ENCODE results near the gene EPHA7.

- TF ChIP-seq, protein P1, sequence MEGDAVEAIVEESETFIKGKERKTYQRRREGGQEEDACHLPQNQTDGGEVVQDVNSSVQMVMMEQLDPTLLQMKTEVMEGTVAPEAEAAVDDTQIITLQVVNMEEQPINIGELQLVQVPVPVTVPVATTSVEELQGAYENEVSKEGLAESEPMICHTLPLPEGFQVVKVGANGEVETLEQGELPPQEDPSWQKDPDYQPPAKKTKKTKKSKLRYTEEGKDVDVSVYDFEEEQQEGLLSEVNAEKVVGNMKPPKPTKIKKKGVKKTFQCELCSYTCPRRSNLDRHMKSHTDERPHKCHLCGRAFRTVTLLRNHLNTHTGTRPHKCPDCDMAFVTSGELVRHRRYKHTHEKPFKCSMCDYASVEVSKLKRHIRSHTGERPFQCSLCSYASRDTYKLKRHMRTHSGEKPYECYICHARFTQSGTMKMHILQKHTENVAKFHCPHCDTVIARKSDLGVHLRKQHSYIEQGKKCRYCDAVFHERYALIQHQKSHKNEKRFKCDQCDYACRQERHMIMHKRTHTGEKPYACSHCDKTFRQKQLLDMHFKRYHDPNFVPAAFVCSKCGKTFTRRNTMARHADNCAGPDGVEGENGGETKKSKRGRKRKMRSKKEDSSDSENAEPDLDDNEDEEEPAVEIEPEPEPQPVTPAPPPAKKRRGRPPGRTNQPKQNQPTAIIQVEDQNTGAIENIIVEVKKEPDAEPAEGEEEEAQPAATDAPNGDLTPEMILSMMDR (IDR thresholded peaks at IDR 0.05 in 4 of 5, conservative IDR thresholded peaks at IDR 0.05 in 1 of 5): no peak
- TF ChIP-seq POLR2A (IDR thresholded peaks at IDR 0.05): no peak
These were observed 24.9 kb downstream of the EPHA7 start for GRCh38 chr6:93394471-93394870.
